GM19455 (cell line): Measurements from ENCODE around the gene FILIP1L.

Source experiments
- ATAC-seq: cut with Tn5 transposase; IDR thresholded peaks from one replicate; pipeline ENCODE4 v1.9.1; 2021; ENCODE audit not compliant: unreplicated experiment

The FILIP1L gene

GRCh38 chr3:100125161-100125938, 11.0 kb upstream of the FILIP1L start:
- no peak for ATAC-seq

- ATAC-seq: no peak
Observed at GRCh38 chr3:100124201-100124761, 10.0 kb upstream of the FILIP1L start.

- ATAC-seq: no peak
Observed at GRCh38 chr3:100123112-100123511, 8.8 kb upstream of the FILIP1L start.

GRCh38 chr3:100122321-100122720, 8.0 kb upstream of the FILIP1L start:
- ATAC-seq: no peak

GRCh38 chr3:100120693-100121092, 6.4 kb upstream of the FILIP1L start:
- ATAC-seq: no peak

- ATAC-seq: no peak
Observed at GRCh38 chr3:100120012-100120411, 5.7 kb upstream of the FILIP1L start.

- ATAC-seq: no peak
Observed at GRCh38 chr3:100117093-100117492, 2.8 kb upstream of the FILIP1L start.

GRCh38 chr3:100113723-100114412, 433 bp downstream of the FILIP1L start:
- ATAC-seq: no peak

GRCh38 chr3:100111728-100112127, 2.6 kb downstream of the FILIP1L start:
- no peak for ATAC-seq

- ATAC-seq: no peak
Observed at GRCh38 chr3:100110162-100110561, 4.1 kb downstream of the FILIP1L start.

GRCh38 chr3:100108464-100109079, 5.7 kb downstream of the FILIP1L start:
- no peak for ATAC-seq

- ATAC-seq: no peak
Observed at GRCh38 chr3:100107221-100107814, 7.0 kb downstream of the FILIP1L start.

- ATAC-seq: no peak
Observed at GRCh38 chr3:100106531-100107141, 7.7 kb downstream of the FILIP1L start.

- ATAC-seq: no peak
Observed at GRCh38 chr3:100106094-100106493, 8.2 kb downstream of the FILIP1L start.

GRCh38 chr3:100105501-100105900, 8.8 kb downstream of the FILIP1L start:
- ATAC-seq: peak; percentile 35

- no peak for ATAC-seq
Observed at GRCh38 chr3:100104817-100105413, 9.4 kb downstream of the FILIP1L start.

- ATAC-seq: peak; percentile 41
Observed at GRCh38 chr3:100104442-100104798, 9.9 kb downstream of the FILIP1L start.

GRCh38 chr3:100103558-100104441, 10.5 kb downstream of the FILIP1L start:
- peak; percentile 88 for ATAC-seq

- no peak for ATAC-seq
Observed at GRCh38 chr3:100102757-100103156, 11.5 kb downstream of the FILIP1L start.

- ATAC-seq: no peak
Observed at GRCh38 chr3:100100425-100100824, 13.9 kb downstream of the FILIP1L start.
